ENCODE measurements around the gene CAND2.

GRCh38 chr3:12808587-12808986 is 12.1 kb downstream of the CAND2 start:
- TF ChIP-seq, protein P1, sequence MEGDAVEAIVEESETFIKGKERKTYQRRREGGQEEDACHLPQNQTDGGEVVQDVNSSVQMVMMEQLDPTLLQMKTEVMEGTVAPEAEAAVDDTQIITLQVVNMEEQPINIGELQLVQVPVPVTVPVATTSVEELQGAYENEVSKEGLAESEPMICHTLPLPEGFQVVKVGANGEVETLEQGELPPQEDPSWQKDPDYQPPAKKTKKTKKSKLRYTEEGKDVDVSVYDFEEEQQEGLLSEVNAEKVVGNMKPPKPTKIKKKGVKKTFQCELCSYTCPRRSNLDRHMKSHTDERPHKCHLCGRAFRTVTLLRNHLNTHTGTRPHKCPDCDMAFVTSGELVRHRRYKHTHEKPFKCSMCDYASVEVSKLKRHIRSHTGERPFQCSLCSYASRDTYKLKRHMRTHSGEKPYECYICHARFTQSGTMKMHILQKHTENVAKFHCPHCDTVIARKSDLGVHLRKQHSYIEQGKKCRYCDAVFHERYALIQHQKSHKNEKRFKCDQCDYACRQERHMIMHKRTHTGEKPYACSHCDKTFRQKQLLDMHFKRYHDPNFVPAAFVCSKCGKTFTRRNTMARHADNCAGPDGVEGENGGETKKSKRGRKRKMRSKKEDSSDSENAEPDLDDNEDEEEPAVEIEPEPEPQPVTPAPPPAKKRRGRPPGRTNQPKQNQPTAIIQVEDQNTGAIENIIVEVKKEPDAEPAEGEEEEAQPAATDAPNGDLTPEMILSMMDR (conservative IDR thresholded peaks at IDR 0.05; ENCODE audit: low read depth, low read length) = no peak
- no peak for TF ChIP-seq EZH2 (IDR thresholded peaks at IDR 0.05; ENCODE audit: borderline replicate concordance, low read depth, low read length, poor library complexity, severe bottlenecking)
